ENCODE measurements around the gene SPACA9.

SPACA9 gene

GRCh38 chr9:132887181-132888120 lies 8.8 kb downstream of the SPACA9 start:
- no peak overlapping the region for H3K4me3 ChIP-seq (ENCODE audit: low read length in 2 of 2)
- no peak overlapping the region for H3K9ac ChIP-seq (ENCODE audit: low read depth in 1 of 2, low read length in 2 of 2)
- H3K27me3 ChIP-seq (ENCODE audit: control insufficient read depth in 2 of 2, insufficient read depth in 2 of 2, low read length in 2 of 2) = no peaks in the 10 kb centered on the region
- no peaks in the 10 kb centered on the region for H3K9me3 ChIP-seq (ENCODE audit: control insufficient read depth in 2 of 2, low read length in 2 of 2)
- no peak overlapping the region for H3K27ac ChIP-seq (ENCODE audit: low read depth in 2 of 2, low read length in 2 of 2)
- H3K36me3 ChIP-seq (ENCODE audit: control insufficient read depth in 2 of 2, insufficient read depth in 2 of 2, low read length in 2 of 2) = no peaks in the 10 kb centered on the region
- no peaks in the 10 kb centered on the region for H3K4me1 ChIP-seq (ENCODE audit: control insufficient read depth in 2 of 2, insufficient read depth in 2 of 2, low read length in 2 of 2)

GRCh38 chr9:132888151-132888550 lies 9.5 kb downstream of the SPACA9 start:
- Histone ChIP-seq H3K36me3 (ENCODE audit: control insufficient read depth in 2 of 2, insufficient read depth in 2 of 2, low read length in 2 of 2) (no peaks in the 10 kb centered on the region), H3K4me1 (ENCODE audit: control insufficient read depth in 2 of 2, insufficient read depth in 2 of 2, low read length in 2 of 2) (no peaks in the 10 kb centered on the region), H3K4me3 (ENCODE audit: low read length in 2 of 2) (no peak overlapping the region), H3K27me3 (ENCODE audit: control insufficient read depth in 2 of 2, insufficient read depth in 2 of 2, low read length in 2 of 2) (no peaks in the 10 kb centered on the region), H3K9ac (ENCODE audit: low read depth in 1 of 2, low read length in 2 of 2) (no peak overlapping the region), H3K9me3 (ENCODE audit: control insufficient read depth in 2 of 2, low read length in 2 of 2) (no peaks in the 10 kb centered on the region), H3K27ac (ENCODE audit: low read depth in 2 of 2, low read length in 2 of 2) (no peak overlapping the region)

GRCh38 chr9:132892400-132892799 lies 13.7 kb downstream of the SPACA9 start:
- H3K4me1 ChIP-seq (ENCODE audit: control insufficient read depth in 2 of 2, insufficient read depth in 2 of 2, low read length in 2 of 2) = peaks cover 6 to 13% of the 10 kb centered on the region in 2 donors
- H3K9ac ChIP-seq (ENCODE audit: low read depth in 1 of 2, low read length in 2 of 2) = no peak overlapping the region
- H3K36me3 ChIP-seq (ENCODE audit: control insufficient read depth in 2 of 2, insufficient read depth in 2 of 2, low read length in 2 of 2) = peaks cover 24 to 25% of the 10 kb centered on the region in 2 donors
- no peak overlapping the region for H3K27ac ChIP-seq (ENCODE audit: low read depth in 2 of 2, low read length in 2 of 2)
- no peak overlapping the region for H3K4me3 ChIP-seq (ENCODE audit: low read length in 2 of 2)
- H3K27me3 ChIP-seq (ENCODE audit: control insufficient read depth in 2 of 2, insufficient read depth in 2 of 2, low read length in 2 of 2) = no peaks in the 10 kb centered on the region
- no peaks in the 10 kb centered on the region for H3K9me3 ChIP-seq (ENCODE audit: control insufficient read depth in 2 of 2, low read length in 2 of 2)

GRCh38 chr9:132894346-132894745 lies 15.6 kb downstream of the SPACA9 start:
- Histone ChIP-seq H3K9me3 (ENCODE audit: control insufficient read depth in 2 of 2, low read length in 2 of 2) (no peaks in the 10 kb centered on the region), H3K36me3 (ENCODE audit: control insufficient read depth in 2 of 2, insufficient read depth in 2 of 2, low read length in 2 of 2) (peaks cover 36 to 41% of the 10 kb centered on the region in 2 donors), H3K27me3 (ENCODE audit: control insufficient read depth in 2 of 2, insufficient read depth in 2 of 2, low read length in 2 of 2) (no peaks in the 10 kb centered on the region), H3K4me3 (ENCODE audit: low read length in 2 of 2) (no peak overlapping the region), H3K27ac (ENCODE audit: low read depth in 2 of 2, low read length in 2 of 2) (peak overlapping the region; percentile 40 to 59), H3K9ac (ENCODE audit: low read depth in 1 of 2, low read length in 2 of 2) (peak overlapping the region in 1 of 2 donors; percentile 35), H3K4me1 (ENCODE audit: control insufficient read depth in 2 of 2, insufficient read depth in 2 of 2, low read length in 2 of 2) (peaks cover 6 to 13% of the 10 kb centered on the region in 2 donors)

GRCh38 chr9:132894862-132895835 lies 16.5 kb downstream of the SPACA9 start:
- peak overlapping the region in 1 of 2 donors; percentile 5 for H3K9ac ChIP-seq (ENCODE audit: low read depth in 1 of 2, low read length in 2 of 2)
- H3K36me3 ChIP-seq (ENCODE audit: control insufficient read depth in 2 of 2, insufficient read depth in 2 of 2, low read length in 2 of 2) = peaks cover 44 to 48% of the 10 kb centered on the region in 2 donors
- peak overlapping the region in 1 of 2 donors; percentile 31 for H3K27ac ChIP-seq (ENCODE audit: low read depth in 2 of 2, low read length in 2 of 2)
- H3K4me3 ChIP-seq (ENCODE audit: low read length in 2 of 2) = no peak overlapping the region
- H3K9me3 ChIP-seq (ENCODE audit: control insufficient read depth in 2 of 2, low read length in 2 of 2) = no peaks in the 10 kb centered on the region
- H3K4me1 ChIP-seq (ENCODE audit: control insufficient read depth in 2 of 2, insufficient read depth in 2 of 2, low read length in 2 of 2) = peaks cover 6 to 13% of the 10 kb centered on the region in 2 donors
- H3K27me3 ChIP-seq (ENCODE audit: control insufficient read depth in 2 of 2, insufficient read depth in 2 of 2, low read length in 2 of 2) = no peaks in the 10 kb centered on the region

- Histone ChIP-seq H3K27ac (ENCODE audit: low read depth in 2 of 2, low read length in 2 of 2) (no peak overlapping the region), H3K9me3 (ENCODE audit: control insufficient read depth in 2 of 2, low read length in 2 of 2) (no peaks in the 10 kb centered on the region), H3K36me3 (ENCODE audit: control insufficient read depth in 2 of 2, insufficient read depth in 2 of 2, low read length in 2 of 2) (peaks cover 56 to 59% of the 10 kb centered on the region in 2 donors), H3K27me3 (ENCODE audit: control insufficient read depth in 2 of 2, insufficient read depth in 2 of 2, low read length in 2 of 2) (no peaks in the 10 kb centered on the region), H3K4me1 (ENCODE audit: control insufficient read depth in 2 of 2, insufficient read depth in 2 of 2, low read length in 2 of 2) (peaks cover 6 to 13% of the 10 kb centered on the region in 2 donors), H3K4me3 (ENCODE audit: low read length in 2 of 2) (no peak overlapping the region), H3K9ac (ENCODE audit: low read depth in 1 of 2, low read length in 2 of 2) (no peak overlapping the region)
Observed at GRCh38 chr9:132896264-132896663, 17.6 kb downstream of the SPACA9 start.

- no peaks in the 10 kb centered on the region for H3K27me3 ChIP-seq (ENCODE audit: control insufficient read depth in 2 of 2, insufficient read depth in 2 of 2, low read length in 2 of 2)
- H3K36me3 ChIP-seq (ENCODE audit: control insufficient read depth in 2 of 2, insufficient read depth in 2 of 2, low read length in 2 of 2) = peaks cover 59 to 65% of the 10 kb centered on the region in 2 donors
- H3K9ac ChIP-seq (ENCODE audit: low read depth in 1 of 2, low read length in 2 of 2) = no peak overlapping the region
- H3K4me3 ChIP-seq (ENCODE audit: low read length in 2 of 2) = no peak overlapping the region
- peaks cover 6 to 13% of the 10 kb centered on the region in 2 donors for H3K4me1 ChIP-seq (ENCODE audit: control insufficient read depth in 2 of 2, insufficient read depth in 2 of 2, low read length in 2 of 2)
- H3K27ac ChIP-seq (ENCODE audit: low read depth in 2 of 2, low read length in 2 of 2) = no peak overlapping the region
- H3K9me3 ChIP-seq (ENCODE audit: control insufficient read depth in 2 of 2, low read length in 2 of 2) = no peaks in the 10 kb centered on the region
Observed at GRCh38 chr9:132896906-132897305, 18.2 kb downstream of the SPACA9 start.

- Histone ChIP-seq H3K4me3 (ENCODE audit: low read length in 2 of 2) (no peak overlapping the region), H3K4me1 (ENCODE audit: control insufficient read depth in 2 of 2, insufficient read depth in 2 of 2, low read length in 2 of 2) (peaks cover 6 to 13% of the 10 kb centered on the region in 2 donors), H3K27ac (ENCODE audit: low read depth in 2 of 2, low read length in 2 of 2) (no peak overlapping the region), H3K9me3 (ENCODE audit: control insufficient read depth in 2 of 2, low read length in 2 of 2) (no peaks in the 10 kb centered on the region), H3K27me3 (ENCODE audit: control insufficient read depth in 2 of 2, insufficient read depth in 2 of 2, low read length in 2 of 2) (no peaks in the 10 kb centered on the region), H3K36me3 (ENCODE audit: control insufficient read depth in 2 of 2, insufficient read depth in 2 of 2, low read length in 2 of 2) (peaks cover 59 to 76% of the 10 kb centered on the region in 2 donors), H3K9ac (ENCODE audit: low read depth in 1 of 2, low read length in 2 of 2) (no peak overlapping the region)
Observed at GRCh38 chr9:132898051-132898450, 19.4 kb downstream of the SPACA9 start.

GRCh38 chr9:132901858-132902831 lies 23.4 kb downstream of the SPACA9 start:
- H3K27me3 ChIP-seq (ENCODE audit: control insufficient read depth in 2 of 2, insufficient read depth in 2 of 2, low read length in 2 of 2) = no peaks in the 10 kb centered on the region
- no peak overlapping the region for H3K27ac ChIP-seq (ENCODE audit: low read depth in 2 of 2, low read length in 2 of 2)
- no peak overlapping the region for H3K4me3 ChIP-seq (ENCODE audit: low read length in 2 of 2)
- H3K36me3 ChIP-seq (ENCODE audit: control insufficient read depth in 2 of 2, insufficient read depth in 2 of 2, low read length in 2 of 2) = peaks cover 55 to 86% of the 10 kb centered on the region in 2 donors
- H3K9me3 ChIP-seq (ENCODE audit: control insufficient read depth in 2 of 2, low read length in 2 of 2) = no peaks in the 10 kb centered on the region
- H3K9ac ChIP-seq (ENCODE audit: low read depth in 1 of 2, low read length in 2 of 2) = no peak overlapping the region
- H3K4me1 ChIP-seq (ENCODE audit: control insufficient read depth in 2 of 2, insufficient read depth in 2 of 2, low read length in 2 of 2) = no peaks in the 10 kb centered on the region
